Glutamatergic neuron (in vitro differentiated cells): Measurements from ENCODE around the gene COL4A6. TPM values are rescaled to one million over a fixed set of nuclear protein-coding genes. Genes with fewer than 3 reads are reported as not detected.

Source experiments
- DNase-seq: peaks from one replicate; pipeline ENCODE4 v3.0.0; 2022
- H3K27ac Mint-ChIP-seq: one replicate; pipeline ENCODE4 v1.8.0; 2020; ENCODE audit warnings: mild to moderate bottlenecking, mixed read lengths, inconsistent platforms; ENCODE audit not compliant: unreplicated experiment
- H3K27me3 Mint-ChIP-seq: one replicate; pipeline ENCODE4 v1.8.0; 2020; ENCODE audit warnings: mild to moderate bottlenecking, moderate library complexity, mixed read lengths, inconsistent platforms; ENCODE audit not compliant: unreplicated experiment
- H3K36me3 Mint-ChIP-seq: one replicate; pipeline ENCODE4 v1.8.0; 2020; ENCODE audit warnings: mild to moderate bottlenecking, mixed read lengths, inconsistent platforms; ENCODE audit not compliant: unreplicated experiment
- H3K4me1 Mint-ChIP-seq: one replicate; pipeline ENCODE4 v1.8.0; 2020; ENCODE audit warnings: mild to moderate bottlenecking, low read depth, mixed read lengths, inconsistent platforms; ENCODE audit not compliant: unreplicated experiment
- H3K4me3 Mint-ChIP-seq: one replicate; pipeline ENCODE4 v1.8.0; 2020; ENCODE audit warnings: mild to moderate bottlenecking, mixed read lengths, inconsistent platforms; ENCODE audit not compliant: unreplicated experiment
- H3K9me3 Mint-ChIP-seq: one replicate; pipeline ENCODE4 v1.8.0; 2020; ENCODE audit warnings: mild to moderate bottlenecking, moderate library complexity, mixed read lengths, inconsistent platforms; ENCODE audit not compliant: unreplicated experiment
- CTCF ChIP-seq: fragments of 200-600 bp; sonication (generic); IDR thresholded peaks from one replicate; pipeline ENCODE4 v1.5.0; 2021; ENCODE audit not compliant: partially characterized antibody, unreplicated experiment
- total RNA-seq: library from RNA; stranded (reverse); fragmentation: NEBNext Ultra II Directional; extraction: Animal tissue kit (Norgen Biotek cat#: 25700); gene quantifications from one replicate; pipeline ENCODE4 v1.2.1, GENCODE V29; 2021; ENCODE audit not compliant: unreplicated experiment

The COL4A6 gene
- total RNA-seq, 1 donor from 2014 or later = 0.05 TPM

- no peak for DNase-seq
- Mint-ChIP-seq H3K9me3 (no peaks in the 10 kb centered on the region), H3K27me3 (no peaks in the 10 kb centered on the region), H3K4me1 (peaks cover 4% of the 10 kb centered on the region), H3K36me3 (no peaks in the 10 kb centered on the region), H3K4me3 (no peak overlapping the region), H3K27ac (no peak overlapping the region)
- TF ChIP-seq CTCF = no peak
These were observed 138.5 kb downstream of the COL4A6 start for GRCh38 chrX:108299704-108300103.

GRCh38 chrX:108299101-108299591 lies 139.1 kb downstream of the COL4A6 start:
- Mint-ChIP-seq H3K27me3 (no peaks in the 10 kb centered on the region), H3K36me3 (no peaks in the 10 kb centered on the region), H3K9me3 (no peaks in the 10 kb centered on the region), H3K27ac (no peak overlapping the region), H3K4me1 (peaks cover 4% of the 10 kb centered on the region), H3K4me3 (no peak overlapping the region)
- TF ChIP-seq CTCF = no peak
- no peak for DNase-seq

GRCh38 chrX:108298165-108298602 lies 140.0 kb downstream of the COL4A6 start:
- peak; percentile 8 for DNase-seq
- no peak for TF ChIP-seq CTCF
- Mint-ChIP-seq H3K4me3 (no peak overlapping the region), H3K9me3 (no peaks in the 10 kb centered on the region), H3K4me1 (peaks cover 4% of the 10 kb centered on the region), H3K36me3 (no peaks in the 10 kb centered on the region), H3K27ac (no peak overlapping the region), H3K27me3 (no peaks in the 10 kb centered on the region)

GRCh38 chrX:108297290-108297689 lies 140.9 kb downstream of the COL4A6 start:
- H3K4me3 Mint-ChIP-seq = no peak overlapping the region
- no peak overlapping the region for H3K27ac Mint-ChIP-seq
- peaks cover 2% of the 10 kb centered on the region for H3K27me3 Mint-ChIP-seq
- no peak for DNase-seq
- H3K4me1 Mint-ChIP-seq = peaks cover 4% of the 10 kb centered on the region
- no peak for TF ChIP-seq CTCF
- H3K9me3 Mint-ChIP-seq = no peaks in the 10 kb centered on the region
- H3K36me3 Mint-ChIP-seq = no peaks in the 10 kb centered on the region

- no peaks in the 10 kb centered on the region for H3K36me3 Mint-ChIP-seq
- no peak for DNase-seq
- H3K4me3 Mint-ChIP-seq = no peak overlapping the region
- no peak for TF ChIP-seq CTCF
- no peak overlapping the region for H3K27ac Mint-ChIP-seq
- no peaks in the 10 kb centered on the region for H3K9me3 Mint-ChIP-seq
- peaks cover 1% of the 10 kb centered on the region for H3K4me1 Mint-ChIP-seq
- H3K27me3 Mint-ChIP-seq = peaks cover 2% of the 10 kb centered on the region
These were observed 146.2 kb downstream of the COL4A6 start for GRCh38 chrX:108292053-108292452.
